GM06990 (cell line): Measurements from ENCODE around the gene THOC6.
A peak's percentile ranks its signal among the peaks of the same experiment; 100 is the strongest.

ENCODE experiments used
- DNase-seq: peaks from one replicate; pipeline ENCODE4 v3.0.0-alpha.2; 2011; ENCODE audit not compliant: insufficient read length; ENCODE audit errors: extremely low read depth
- H3K27me3 ChIP-seq: replicated peaks from 2 replicates; pipeline ENCODE4 v1.6.0; 2011; ENCODE audit warnings: low read length; ENCODE audit not compliant: control insufficient read depth, insufficient read depth
- H3K36me3 ChIP-seq: 2 replicates; pipeline ENCODE4 v1.5.1; 2011; ENCODE audit warnings: low read length; ENCODE audit not compliant: control insufficient read depth, insufficient read depth
- H3K4me3 ChIP-seq: replicated peaks from 2 replicates; pipeline ENCODE4 v1.5.1; 2011; ENCODE audit warnings: low read depth, mild to moderate bottlenecking, control low read depth, low read length
- TF ChIP-seq, protein P1 (sequence below): IDR thresholded peaks from 2 replicates; pipeline ENCODE4 v1.5.1; 2011; ENCODE audit warnings: low read length, control low read depth, mild to moderate bottlenecking, inconsistent platforms; ENCODE audit not compliant: insufficient read depth, poor library complexity, severe bottlenecking

The THOC6 gene

DNA sequence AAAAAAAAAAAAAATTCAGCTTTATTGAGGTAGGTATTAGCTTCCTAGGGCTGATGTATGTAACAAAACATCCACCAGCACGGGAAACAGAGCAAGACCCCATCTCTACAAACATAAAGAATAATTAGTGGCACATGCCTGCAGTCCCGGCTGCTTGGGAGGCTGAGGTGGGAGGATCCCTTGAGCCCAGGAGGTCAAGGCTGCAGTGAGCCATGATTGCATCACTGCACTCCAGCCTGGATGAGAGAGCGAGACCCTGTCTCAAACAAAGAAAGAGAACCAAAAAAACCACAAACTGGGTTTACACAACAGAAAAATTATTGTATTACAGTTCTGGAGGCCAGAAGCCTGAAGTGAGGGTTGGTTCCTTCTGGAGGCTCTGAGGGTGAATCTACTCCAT, 18.5 kb downstream of the THOC6 start:
- no peak for DNase-seq
- Histone ChIP-seq H3K4me3 (no peak overlapping the region), H3K27me3 (peaks cover 4% of the 10 kb centered on the region; the same call in 1 of the 2 replicates), H3K36me3 (no peaks in the 10 kb centered on the region)
- TF ChIP-seq, protein P1, sequence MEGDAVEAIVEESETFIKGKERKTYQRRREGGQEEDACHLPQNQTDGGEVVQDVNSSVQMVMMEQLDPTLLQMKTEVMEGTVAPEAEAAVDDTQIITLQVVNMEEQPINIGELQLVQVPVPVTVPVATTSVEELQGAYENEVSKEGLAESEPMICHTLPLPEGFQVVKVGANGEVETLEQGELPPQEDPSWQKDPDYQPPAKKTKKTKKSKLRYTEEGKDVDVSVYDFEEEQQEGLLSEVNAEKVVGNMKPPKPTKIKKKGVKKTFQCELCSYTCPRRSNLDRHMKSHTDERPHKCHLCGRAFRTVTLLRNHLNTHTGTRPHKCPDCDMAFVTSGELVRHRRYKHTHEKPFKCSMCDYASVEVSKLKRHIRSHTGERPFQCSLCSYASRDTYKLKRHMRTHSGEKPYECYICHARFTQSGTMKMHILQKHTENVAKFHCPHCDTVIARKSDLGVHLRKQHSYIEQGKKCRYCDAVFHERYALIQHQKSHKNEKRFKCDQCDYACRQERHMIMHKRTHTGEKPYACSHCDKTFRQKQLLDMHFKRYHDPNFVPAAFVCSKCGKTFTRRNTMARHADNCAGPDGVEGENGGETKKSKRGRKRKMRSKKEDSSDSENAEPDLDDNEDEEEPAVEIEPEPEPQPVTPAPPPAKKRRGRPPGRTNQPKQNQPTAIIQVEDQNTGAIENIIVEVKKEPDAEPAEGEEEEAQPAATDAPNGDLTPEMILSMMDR = no peak

DNA sequence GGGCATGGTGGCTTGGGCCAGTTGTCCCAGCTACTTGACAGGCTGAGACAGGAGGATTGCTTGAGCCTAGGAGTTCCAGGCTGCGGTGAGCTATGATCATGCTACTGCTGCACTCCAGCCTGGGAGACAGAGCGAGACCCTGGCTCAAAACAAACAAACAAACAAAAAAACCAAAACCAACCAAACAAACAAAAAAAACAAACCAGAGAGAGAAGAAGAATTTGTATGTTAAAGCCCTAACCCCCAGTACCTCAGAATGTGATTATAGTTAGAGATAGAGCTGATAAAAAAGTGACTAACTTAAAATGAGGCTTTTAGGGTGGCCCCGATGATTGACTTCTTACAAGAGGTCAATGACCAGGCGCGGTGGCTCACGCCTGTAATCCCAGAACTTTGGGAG, 20.9 kb downstream of the THOC6 start:
- no peak overlapping the region for H3K4me3 ChIP-seq
- H3K36me3 ChIP-seq = no peaks in the 10 kb centered on the region
- no peak for DNase-seq
- TF ChIP-seq, protein P1 = no peak
- H3K27me3 ChIP-seq = no peaks in the 10 kb centered on the region; the same call in 1 of the 2 replicates

DNA sequence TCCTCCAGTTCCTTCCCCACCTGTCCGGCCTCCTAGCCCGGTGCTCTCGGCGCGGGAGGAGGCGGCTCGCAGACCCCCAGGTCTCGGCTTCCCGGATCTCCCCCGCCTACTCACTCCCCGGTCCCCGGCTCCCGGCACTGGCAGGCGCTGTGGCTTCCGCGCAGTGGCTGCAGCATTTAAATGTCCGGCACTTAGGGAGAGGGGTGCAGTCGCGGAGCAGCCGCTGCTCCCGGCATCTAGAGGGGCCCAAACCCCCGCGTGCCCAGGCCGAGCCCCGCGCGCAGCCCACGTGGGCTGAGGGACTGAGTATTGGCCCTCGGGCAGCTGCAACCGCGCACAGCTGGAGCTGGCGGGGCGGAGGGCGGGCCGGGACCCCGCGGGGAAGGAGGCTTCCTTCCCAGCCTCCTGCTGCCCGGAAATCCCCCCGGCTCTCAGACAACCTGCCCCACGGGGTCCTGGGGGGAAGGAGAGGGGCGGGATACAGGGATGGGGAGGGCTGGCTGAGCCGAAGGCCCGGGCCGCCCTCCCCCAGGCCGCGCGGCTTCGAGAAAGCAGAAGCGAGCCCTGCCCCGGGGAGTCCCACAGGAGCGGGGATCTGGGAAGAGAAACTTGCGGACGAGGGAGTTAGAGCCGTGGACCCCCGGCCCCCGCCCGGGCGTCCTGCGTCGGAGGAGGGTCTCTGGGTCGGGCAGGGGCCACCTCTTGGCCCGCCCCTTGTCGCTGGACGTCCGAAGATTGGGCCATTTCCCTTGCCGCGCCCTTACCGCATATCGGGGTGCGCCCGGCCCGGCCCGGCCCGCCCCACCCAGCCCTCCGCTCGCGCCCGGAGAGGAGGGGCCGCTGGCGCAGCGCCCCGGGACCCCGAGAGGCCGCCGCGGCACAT, 22.2 kb downstream of the THOC6 start, which contains the start of gene MMP25:
MMP25 (plus strand) TSS at position 804 of the 883 bp plus-strand sequence. CDS start 357 bp downstream, outside the sequence.
- TF ChIP-seq, protein P1 = no peak

DNA sequence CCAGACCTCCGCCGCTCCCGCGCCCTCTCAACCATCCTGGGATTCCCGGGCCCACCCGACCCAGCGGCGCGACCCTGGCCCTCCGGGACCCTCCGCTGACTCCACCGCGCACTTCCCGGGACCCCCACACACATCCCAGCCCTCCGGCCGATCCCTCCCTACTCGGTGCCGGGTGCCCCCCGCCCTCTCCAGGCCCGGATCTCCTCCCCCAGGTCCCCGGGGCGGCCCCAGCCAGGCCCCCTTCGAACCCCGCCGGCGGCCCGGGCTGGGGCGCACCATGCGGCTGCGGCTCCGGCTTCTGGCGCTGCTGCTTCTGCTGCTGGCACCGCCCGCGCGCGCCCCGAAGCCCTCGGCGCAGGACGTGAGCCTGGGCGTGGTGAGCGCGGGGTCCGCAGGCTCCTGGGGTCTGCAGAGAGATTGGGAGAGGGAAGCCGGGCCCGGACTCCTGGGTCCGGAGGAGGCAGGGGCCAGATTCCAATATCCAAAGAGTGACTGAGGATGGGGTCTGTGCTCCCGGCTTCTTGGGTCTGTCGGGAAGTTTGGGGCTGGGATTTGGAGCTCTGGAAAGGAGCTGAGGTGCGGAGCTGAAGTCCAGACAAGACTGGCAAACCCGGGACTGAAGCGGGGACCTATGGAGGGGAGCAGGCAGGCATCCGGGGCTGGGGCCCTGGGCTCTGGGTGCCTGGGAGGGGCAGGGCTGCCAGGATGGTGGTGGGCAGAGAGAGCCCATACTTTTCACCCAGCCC, 23.0 kb downstream of the THOC6 start:
- Histone ChIP-seq H3K4me3 (peak overlapping the region; percentile 62), H3K36me3 (no peaks in the 10 kb centered on the region), H3K27me3 (no peaks in the 10 kb centered on the region; the same call in 1 of the 2 replicates)
- DNase-seq = no peak
- TF ChIP-seq, protein P1 = no peak

More for the DNA sequence above, 22.2 kb downstream of the THOC6 start, which contains the start of gene MMP25:
- H3K4me3 ChIP-seq = peak within 1 kb of the TSS; percentile 62
- H3K36me3 ChIP-seq = no peaks in the 10 kb centered on the region
- no peaks in the 10 kb centered on the region; the same call in 1 of the 2 replicates for H3K27me3 ChIP-seq
- DNase-seq = peak; percentile 54

DNA sequence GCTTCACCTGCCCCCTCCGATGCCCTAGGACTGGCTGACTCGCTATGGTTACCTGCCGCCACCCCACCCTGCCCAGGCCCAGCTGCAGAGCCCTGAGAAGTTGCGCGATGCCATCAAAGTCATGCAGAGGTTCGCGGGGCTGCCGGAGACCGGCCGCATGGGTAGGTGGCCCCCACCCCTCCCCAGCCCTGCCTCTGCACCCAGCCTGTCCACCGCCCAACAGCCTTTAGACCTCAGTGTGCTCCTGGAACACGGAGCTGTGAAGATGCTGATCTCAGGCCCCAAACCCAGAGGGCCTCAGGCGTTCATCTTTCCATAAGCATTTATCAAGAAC, 23.5 kb downstream of the THOC6 start:
- no peak for DNase-seq
- TF ChIP-seq, protein P1 = no peak
- no peaks in the 10 kb centered on the region; the same call in 1 of the 2 replicates for H3K27me3 ChIP-seq
- no peak overlapping the region for H3K4me3 ChIP-seq
- no peaks in the 10 kb centered on the region for H3K36me3 ChIP-seq
